Measurements from ENCODE around the gene SH3TC2. TPM values are rescaled to one million over a fixed set of nuclear protein-coding genes. Genes with fewer than 3 reads are reported as not detected.

Gene SH3TC2
- total RNA-seq, 4 donors from 2014 or later = 0.29 to 3.5 (median 2.1) TPM

- H3K27me3 ChIP-seq = no peaks in the 10 kb centered on the region
- intact Hi-C loops (cut with DNase I; ENCODE audit: low total_unique reads) = no loop called here
- H3K4me1 ChIP-seq = no peaks in the 10 kb centered on the region
- no peak overlapping the region for H3K4me3 ChIP-seq
- no peaks in the 10 kb centered on the region for H3K36me3 ChIP-seq
- DNase-seq = no peak
- H3K9me3 ChIP-seq = no peaks in the 10 kb centered on the region
- no peak overlapping the region for H3K27ac ChIP-seq
- TF ChIP-seq POLR2A (IDR thresholded peaks at IDR 0.05) (no peak), CTCF (IDR thresholded peaks at IDR 0.05) (no peak)
These were observed 34.7 kb downstream of the SH3TC2 start for GRCh38 chr5:149028161-149028560.

GRCh38 chr5:149027636-149028035 is 35.2 kb downstream of the SH3TC2 start:
- H3K9me3 ChIP-seq = no peaks in the 10 kb centered on the region
- no peaks in the 10 kb centered on the region for H3K4me1 ChIP-seq
- no peaks in the 10 kb centered on the region for H3K27me3 ChIP-seq
- no peak overlapping the region for H3K27ac ChIP-seq
- no peak for DNase-seq
- no peak overlapping the region for H3K4me3 ChIP-seq
- intact Hi-C loops (cut with DNase I; ENCODE audit: low total_unique reads) = no loop called here
- no peaks in the 10 kb centered on the region for H3K36me3 ChIP-seq
- TF ChIP-seq POLR2A (IDR thresholded peaks at IDR 0.05) = no peak

- Histone ChIP-seq H3K9me3 (no peaks in the 10 kb centered on the region), H3K4me1 (no peaks in the 10 kb centered on the region), H3K4me3 (no peak overlapping the region), H3K27me3 (no peaks in the 10 kb centered on the region), H3K36me3 (no peaks in the 10 kb centered on the region), H3K27ac (no peak overlapping the region)
- DNase-seq = no peak
- intact Hi-C loops (cut with DNase I; ENCODE audit: low total_unique reads) = no loop called here
- TF ChIP-seq CTCF (IDR thresholded peaks at IDR 0.05) (no peak), POLR2A (IDR thresholded peaks at IDR 0.05) (no peak)
These were observed 37.9 kb downstream of the SH3TC2 start for GRCh38 chr5:149024943-149025342.

GRCh38 chr5:149024477-149024876 is 38.4 kb downstream of the SH3TC2 start:
- Histone ChIP-seq H3K36me3 (no peaks in the 10 kb centered on the region), H3K27ac (no peak overlapping the region), H3K27me3 (no peaks in the 10 kb centered on the region), H3K4me1 (no peaks in the 10 kb centered on the region), H3K9me3 (no peaks in the 10 kb centered on the region), H3K4me3 (no peak overlapping the region)
- intact Hi-C loops (cut with DNase I; ENCODE audit: low total_unique reads) = no loop called here
- TF ChIP-seq POLR2A (IDR thresholded peaks at IDR 0.05) (no peak), CTCF (IDR thresholded peaks at IDR 0.05) (no peak)
- DNase-seq = no peak

- no peaks in the 10 kb centered on the region for H3K9me3 ChIP-seq
- TF ChIP-seq POLR2A (IDR thresholded peaks at IDR 0.05) = no peak
- TF ChIP-seq CTCF (IDR thresholded peaks at IDR 0.05) = no peak
- no peaks in the 10 kb centered on the region for H3K4me1 ChIP-seq
- H3K27ac ChIP-seq = no peak overlapping the region
- no peaks in the 10 kb centered on the region for H3K27me3 ChIP-seq
- no peaks in the 10 kb centered on the region for H3K36me3 ChIP-seq
- DNase-seq = no peak
- intact Hi-C loops (cut with DNase I; ENCODE audit: low total_unique reads) = no loop called here
- no peak overlapping the region for H3K4me3 ChIP-seq
These were observed 40.7 kb downstream of the SH3TC2 start for GRCh38 chr5:149022200-149022599.

GRCh38 chr5:149019679-149020078 is 43.2 kb downstream of the SH3TC2 start:
- Histone ChIP-seq H3K4me3 (no peak overlapping the region), H3K9me3 (no peaks in the 10 kb centered on the region), H3K36me3 (no peaks in the 10 kb centered on the region), H3K27me3 (no peaks in the 10 kb centered on the region), H3K4me1 (no peaks in the 10 kb centered on the region), H3K27ac (peak overlapping the region in 1 of 2 donors; percentile 15)
- TF ChIP-seq CTCF (IDR thresholded peaks at IDR 0.05) (no peak), POLR2A (IDR thresholded peaks at IDR 0.05) (no peak)
- no peak for DNase-seq
- intact Hi-C loops (cut with DNase I; ENCODE audit: low total_unique reads) = no loop called here
